ENCODE measurements around the gene ZFP1. TPM values are rescaled to one million over a fixed set of nuclear protein-coding genes. Genes with fewer than 3 reads are reported as not detected.
A peak's percentile ranks its signal among the peaks of the same experiment; 100 is the strongest.

The ZFP1 gene
- polyA plus RNA-seq, 2 of the 4 experiments (the other 2 are of a cell fraction), result 14.4 to 16.1 TPM

DNA sequence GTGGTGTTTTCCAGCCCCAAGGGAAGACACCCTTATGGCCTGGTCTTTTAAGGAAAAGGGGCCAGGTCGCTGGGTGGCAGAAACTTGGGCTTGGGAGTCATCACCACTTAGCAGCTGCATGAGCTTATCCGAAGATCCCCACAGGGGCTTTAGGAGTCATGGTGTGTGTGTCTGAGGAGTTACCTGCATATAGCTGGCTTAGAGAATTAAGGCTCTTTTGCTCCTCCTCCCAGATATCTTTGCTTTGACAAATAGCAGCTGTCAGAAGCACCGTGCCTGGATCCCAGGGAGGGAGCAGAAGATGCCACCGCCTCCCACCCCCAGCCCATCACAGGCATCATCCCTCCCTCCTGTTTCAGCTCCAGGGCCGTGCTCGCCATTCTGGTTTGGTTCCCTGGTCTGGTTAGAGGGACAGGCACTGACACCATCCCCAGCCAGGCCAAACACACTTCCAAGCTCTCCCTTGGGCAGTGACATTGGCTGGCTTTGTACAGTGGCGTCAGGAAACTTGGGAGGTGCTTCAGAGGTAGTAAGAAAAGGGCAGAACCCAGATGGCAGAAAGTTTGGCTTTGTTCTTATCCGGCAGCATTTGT lies 49.2 kb upstream of the ZFP1 start:
- 72% methylated on average over 8 of the region's 8 CpGs for WGBS (ENCODE audit: missing lambda C conversion rate)
- no peak for TF ChIP-seq HOXB13 (CRISPR knock-in tag; IDR thresholded peaks at IDR 0.05; ENCODE audit: low read depth)
- no peak for TF ChIP-seq CBX2 (IDR thresholded peaks at IDR 0.05; ENCODE audit: borderline replicate concordance, low read depth)
- no peak for TF ChIP-seq TFCP2L1 (CRISPR knock-in tag; IDR thresholded peaks at IDR 0.05)
- no peak for TF ChIP-seq HOXA7 (CRISPR knock-in tag; IDR thresholded peaks at IDR 0.05)
- TF ChIP-seq CHD2 (IDR thresholded peaks at IDR 0.05; ENCODE audit: low read length, partially characterized antibody), result no peak
- no peak for TF ChIP-seq POLR2A (IDR thresholded peaks at IDR 0.05; ENCODE audit: low read length)
- no peak for TF ChIP-seq JUN (IDR thresholded peaks at IDR 0.05)
- no peak for TF ChIP-seq BHLHE40 (IDR thresholded peaks at IDR 0.05; ENCODE audit: low read depth, low read length)
- TF ChIP-seq EP300 (IDR thresholded peaks at IDR 0.05), result no peak
- no peak for TF ChIP-seq GATA3 (IDR thresholded peaks at IDR 0.05; ENCODE audit: borderline replicate concordance)
- no peak for TF ChIP-seq SMC3 (IDR thresholded peaks at IDR 0.05)
- TF ChIP-seq, protein P1, sequence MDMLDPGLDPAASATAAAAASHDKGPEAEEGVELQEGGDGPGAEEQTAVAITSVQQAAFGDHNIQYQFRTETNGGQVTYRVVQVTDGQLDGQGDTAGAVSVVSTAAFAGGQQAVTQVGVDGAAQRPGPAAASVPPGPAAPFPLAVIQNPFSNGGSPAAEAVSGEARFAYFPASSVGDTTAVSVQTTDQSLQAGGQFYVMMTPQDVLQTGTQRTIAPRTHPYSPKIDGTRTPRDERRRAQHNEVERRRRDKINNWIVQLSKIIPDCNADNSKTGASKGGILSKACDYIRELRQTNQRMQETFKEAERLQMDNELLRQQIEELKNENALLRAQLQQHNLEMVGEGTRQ (IDR thresholded peaks at IDR 0.05), result no peak
- no peak for TF ChIP-seq RNF2 (IDR thresholded peaks at IDR 0.05; ENCODE audit: borderline replicate concordance, low read depth)
- ATAC-seq (no peak), FAIRE-seq (no peak), DNase-seq (ENCODE audit: low read depth in 1 of 2, low spot score in 1 of 2) (no peak)
- H3K4me1 ChIP-seq, result no peaks in the 10 kb centered on the region
- H3K4me3 ChIP-seq, result no peak overlapping the region
- H3K27ac ChIP-seq, result no peak overlapping the region
- CTCF ChIA-PET, result interaction anchor here (1.0 to 11.3 kb wide), 2 partner anchors 11 to 13 kb away, joined by 3 to 69 read pairs; no protein-coding TSS in a partner anchor
- H3K4me2 ChIP-seq, result no peak overlapping the region
- no peaks in the 10 kb centered on the region for H3K9me3 ChIP-seq
- POLR2A ChIA-PET, result no interaction called here

DNA sequence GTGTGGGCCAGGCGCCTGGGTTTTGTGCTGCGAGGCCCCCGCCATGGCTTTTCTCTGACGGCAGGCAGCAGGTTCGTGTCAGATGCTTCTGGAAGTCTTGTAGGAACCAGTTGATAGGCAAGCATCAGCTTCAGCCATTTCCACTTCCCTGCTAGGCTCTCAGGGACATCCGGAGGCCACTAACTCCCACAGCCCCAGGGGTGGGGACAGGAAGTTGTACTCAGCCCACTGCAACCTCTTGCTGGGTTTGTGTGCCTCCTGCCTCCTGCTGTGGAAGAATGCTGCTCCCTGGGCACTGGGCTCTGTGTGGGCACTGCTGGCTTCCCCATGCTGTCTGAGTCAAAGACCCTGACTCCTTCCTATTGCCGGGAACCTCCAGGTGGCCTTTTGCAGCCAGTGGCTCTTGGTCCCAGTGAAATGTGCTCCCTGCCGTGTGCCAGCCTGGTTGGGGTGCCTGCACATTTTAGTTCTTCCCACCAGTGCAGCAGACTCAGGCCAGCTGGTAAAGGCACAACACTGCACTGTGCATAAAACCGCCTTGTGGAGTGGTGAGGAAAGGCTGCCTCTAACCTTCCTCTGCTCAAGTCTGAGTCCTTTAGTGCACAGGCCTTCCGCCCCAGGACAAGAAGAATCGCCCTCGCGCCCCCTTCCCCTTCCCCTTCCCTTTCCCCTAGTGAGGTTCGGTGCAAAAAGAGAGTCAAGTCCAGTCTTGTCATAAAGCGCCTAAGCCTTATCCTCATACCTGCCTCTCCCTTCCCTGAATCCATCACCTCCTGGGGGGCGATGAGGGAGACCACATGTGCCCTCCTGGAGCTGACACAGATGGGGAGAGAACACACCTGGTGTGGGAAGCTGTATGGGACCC lies 48.4 kb upstream of the ZFP1 start:
- CTCF ChIA-PET, result interaction anchor here (0.5 to 11.3 kb wide), 3 partner anchors 12 to 102 kb away, joined by 3 to 69 read pairs (median 13); partner anchors contain the start of gene ZNRF1
- TF ChIP-seq MAFK (IDR thresholded peaks at IDR 0.05; ENCODE audit: partially characterized antibody) (no peak), HDAC2 (IDR thresholded peaks at IDR 0.05) (no peak), CEBPB (IDR thresholded peaks at IDR 0.05) (no peak), CBX2 (IDR thresholded peaks at IDR 0.05; ENCODE audit: borderline replicate concordance, low read depth) (no peak), RNF2 (IDR thresholded peaks at IDR 0.05; ENCODE audit: borderline replicate concordance, low read depth) (no peak), RARB (CRISPR knock-in tag; IDR thresholded peaks at IDR 0.05) (no peak), ZC3H11A (IDR thresholded peaks at IDR 0.05) (no peak), HEYL (CRISPR knock-in tag; IDR thresholded peaks at IDR 0.05) (no peak), EP300 (IDR thresholded peaks at IDR 0.05) (no peak), POLR2AphosphoS2 (conservative IDR thresholded peaks at IDR 0.05; ENCODE audit: low read length) (no peak)
- TF ChIP-seq, protein P2, sequence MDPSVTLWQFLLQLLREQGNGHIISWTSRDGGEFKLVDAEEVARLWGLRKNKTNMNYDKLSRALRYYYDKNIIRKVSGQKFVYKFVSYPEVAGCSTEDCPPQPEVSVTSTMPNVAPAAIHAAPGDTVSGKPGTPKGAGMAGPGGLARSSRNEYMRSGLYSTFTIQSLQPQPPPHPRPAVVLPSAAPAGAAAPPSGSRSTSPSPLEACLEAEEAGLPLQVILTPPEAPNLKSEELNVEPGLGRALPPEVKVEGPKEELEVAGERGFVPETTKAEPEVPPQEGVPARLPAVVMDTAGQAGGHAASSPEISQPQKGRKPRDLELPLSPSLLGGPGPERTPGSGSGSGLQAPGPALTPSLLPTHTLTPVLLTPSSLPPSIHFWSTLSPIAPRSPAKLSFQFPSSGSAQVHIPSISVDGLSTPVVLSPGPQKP (IDR thresholded peaks at IDR 0.05; ENCODE audit: low read depth, low read length), result no peak
- TF ChIP-seq, protein P3, sequence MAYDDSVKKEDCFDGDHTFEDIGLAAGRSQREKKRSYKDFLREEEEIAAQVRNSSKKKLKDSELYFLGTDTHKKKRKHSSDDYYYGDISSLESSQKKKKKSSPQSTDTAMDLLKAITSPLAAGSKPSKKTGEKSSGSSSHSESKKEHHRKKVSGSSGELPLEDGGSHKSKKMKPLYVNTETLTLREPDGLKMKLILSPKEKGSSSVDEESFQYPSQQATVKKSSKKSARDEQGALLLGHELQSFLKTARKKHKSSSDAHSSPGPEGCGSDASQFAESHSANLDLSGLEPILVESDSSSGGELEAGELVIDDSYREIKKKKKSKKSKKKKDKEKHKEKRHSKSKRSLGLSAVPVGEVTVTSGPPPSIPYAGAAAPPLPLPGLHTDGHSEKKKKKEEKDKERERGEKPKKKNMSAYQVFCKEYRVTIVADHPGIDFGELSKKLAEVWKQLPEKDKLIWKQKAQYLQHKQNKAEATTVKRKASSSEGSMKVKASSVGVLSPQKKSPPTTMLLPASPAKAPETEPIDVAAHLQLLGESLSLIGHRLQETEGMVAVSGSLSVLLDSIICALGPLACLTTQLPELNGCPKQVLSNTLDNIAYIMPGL (CRISPR knock-in tag; IDR thresholded peaks at IDR 0.05; ENCODE audit: borderline replicate concordance), result no peak
- TF ChIP-seq, protein P4, sequence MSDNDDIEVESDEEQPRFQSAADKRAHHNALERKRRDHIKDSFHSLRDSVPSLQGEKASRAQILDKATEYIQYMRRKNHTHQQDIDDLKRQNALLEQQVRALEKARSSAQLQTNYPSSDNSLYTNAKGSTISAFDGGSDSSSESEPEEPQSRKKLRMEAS (IDR thresholded peaks at IDR 0.05), result no peak

More for the DNA sequence above, 48.4 kb upstream of the ZFP1 start:
- DNase-seq (ENCODE audit: low read depth in 1 of 2, low spot score in 1 of 2), result no peak
- peak; percentile 32 to 37; a peak in 2 of 6 replicates for ATAC-seq
- no peaks in the 10 kb centered on the region for H3K9me3 ChIP-seq
- POLR2A ChIA-PET, result no interaction called here
- no peaks in the 10 kb centered on the region for H3K4me1 ChIP-seq
- 84% methylated on average over 16 of the region's 16 CpGs for WGBS (ENCODE audit: missing lambda C conversion rate)
- FAIRE-seq, result no peak
- 0 out of 6 replicates have a peak overlapping the region, but pooled peaks of 1 of the 2 experiments have one; percentile 0 for H3K27ac ChIP-seq
- no peak overlapping the region for H3K4me3 ChIP-seq
- H3K4me2 ChIP-seq, result no peak overlapping the region

Measured in A549 (cell line).